Hematopoietic multipotent progenitor cell treated with erythropoietin and hydrocortisone succinate and interleukin-3 and kit ligand, for 8 days (in vitro differentiated cells): ENCODE results near the gene ACVR1B.

Source experiments
- DNase-seq: peaks from one replicate; pipeline ENCODE4 v3.0.0-alpha.2; 2015

Gene ACVR1B

DNA sequence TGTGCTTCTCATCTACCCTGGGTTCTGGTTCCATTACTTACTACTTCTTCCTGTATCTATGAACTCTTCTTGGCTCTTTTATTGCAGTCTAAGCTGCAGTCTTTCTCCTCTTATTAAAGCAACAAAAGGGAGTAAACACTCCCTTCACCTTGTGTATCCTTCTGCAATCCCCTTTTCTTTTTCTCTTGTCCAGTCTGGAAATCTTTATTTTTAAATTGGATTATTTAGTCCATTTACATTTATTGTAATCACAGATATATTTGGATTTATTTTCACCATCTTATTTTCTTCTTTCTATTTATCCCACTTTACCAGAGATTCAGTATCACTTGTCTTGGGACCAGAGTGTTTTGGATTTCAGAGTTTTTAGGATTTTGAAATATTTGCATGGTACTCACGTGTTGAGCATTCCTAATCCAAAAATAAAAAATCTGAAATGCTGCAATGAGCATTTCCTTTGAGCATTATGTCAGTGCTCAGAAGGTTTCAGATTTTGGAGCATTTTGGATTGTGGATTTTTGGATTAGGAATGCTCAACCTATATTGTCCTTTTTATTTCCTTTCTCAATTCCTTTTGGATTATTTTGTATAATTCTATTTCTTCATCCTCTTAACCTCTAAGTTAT lies 6.8 kb upstream of the ACVR1B start:
- no peak for DNase-seq

DNA sequence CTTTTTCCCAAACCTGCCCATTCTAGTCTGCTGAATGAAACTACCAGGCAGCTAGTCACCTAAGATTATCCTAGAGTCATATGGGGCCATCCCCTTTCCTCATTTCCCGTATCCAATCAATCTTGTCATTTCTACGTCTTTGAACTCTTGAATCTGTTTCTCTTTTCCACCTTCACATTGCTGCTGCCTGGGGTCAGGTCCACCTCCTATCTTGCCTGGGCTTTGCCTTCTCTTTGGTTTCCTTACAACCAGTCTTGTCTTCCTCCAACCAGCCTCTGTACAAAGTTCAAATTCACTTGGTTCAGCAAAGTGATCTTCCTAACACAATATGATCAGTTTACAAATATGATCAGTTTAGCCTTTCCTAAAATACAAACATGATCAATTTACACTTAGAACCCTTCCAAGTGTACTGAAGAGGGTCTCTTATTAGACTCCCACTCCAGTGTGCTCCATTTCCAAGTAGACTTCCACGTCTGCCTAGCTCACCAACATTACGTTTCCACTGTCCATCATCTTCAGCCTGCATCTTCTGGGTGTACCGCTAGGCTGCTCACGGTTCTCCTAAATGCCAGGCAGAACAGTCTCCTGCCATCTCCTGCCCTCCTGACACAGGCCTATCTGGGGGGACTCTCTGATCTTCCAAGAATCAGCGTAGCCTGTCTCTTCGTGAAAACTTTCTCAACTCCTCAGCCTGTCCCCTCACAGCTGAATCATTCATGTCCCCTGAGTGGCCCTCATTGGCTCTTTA lies 4.1 kb upstream of the ACVR1B start:
- DNase-seq: no peak

DNA sequence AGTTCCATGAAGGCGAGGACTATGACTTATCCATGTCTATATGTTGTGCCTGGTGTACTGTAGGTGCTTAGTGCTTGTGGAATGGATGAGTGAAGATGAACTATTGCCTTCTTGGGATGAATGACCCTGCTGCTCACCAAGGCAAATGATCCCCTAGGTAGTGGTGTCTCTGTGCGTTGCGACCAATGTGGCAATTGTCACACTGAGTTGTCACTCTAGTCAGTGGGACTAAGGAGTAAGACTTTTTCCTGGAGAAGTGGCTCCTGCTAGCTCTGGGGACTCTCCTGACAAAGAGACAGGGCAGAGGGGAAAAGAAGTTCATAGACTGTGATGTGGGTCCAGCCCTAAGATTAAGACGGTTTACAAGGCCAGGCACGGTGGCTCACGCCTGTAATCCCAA lies 3.4 kb upstream of the ACVR1B start:
- DNase-seq: no peak

DNA sequence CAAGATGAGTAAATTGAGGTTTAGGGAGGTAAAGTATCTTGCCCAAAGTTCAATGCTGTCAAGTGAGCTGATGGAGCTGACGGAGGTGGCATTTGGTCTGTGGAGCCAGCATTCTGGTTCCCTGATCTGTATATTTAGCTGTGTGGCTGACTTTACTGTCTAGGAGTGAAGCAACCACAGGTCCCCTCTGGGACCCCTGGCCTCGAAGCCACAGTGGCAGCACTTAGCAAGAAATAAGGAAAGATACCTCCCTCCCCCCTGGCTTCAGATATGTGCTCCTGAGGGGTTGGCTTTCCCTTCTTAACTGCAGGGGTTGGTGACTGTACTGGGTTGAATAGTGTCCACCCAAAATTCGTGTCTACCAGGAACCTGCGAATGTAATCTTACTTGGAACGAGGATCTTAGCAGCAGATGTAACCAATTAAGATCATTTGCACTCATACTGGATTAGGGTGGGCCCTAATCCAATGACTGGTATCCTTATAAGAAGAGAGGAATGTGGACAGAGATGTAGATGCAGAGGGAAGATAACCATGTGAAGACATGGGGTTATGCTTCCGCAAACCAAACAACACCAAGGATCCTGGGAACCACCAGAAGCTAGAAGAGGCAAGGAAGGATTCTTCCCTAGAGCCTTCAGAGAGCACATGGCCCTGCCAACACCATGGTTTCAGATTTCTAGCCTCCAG lies 2.0 kb upstream of the ACVR1B start:
- DNase-seq: no peak

DNA sequence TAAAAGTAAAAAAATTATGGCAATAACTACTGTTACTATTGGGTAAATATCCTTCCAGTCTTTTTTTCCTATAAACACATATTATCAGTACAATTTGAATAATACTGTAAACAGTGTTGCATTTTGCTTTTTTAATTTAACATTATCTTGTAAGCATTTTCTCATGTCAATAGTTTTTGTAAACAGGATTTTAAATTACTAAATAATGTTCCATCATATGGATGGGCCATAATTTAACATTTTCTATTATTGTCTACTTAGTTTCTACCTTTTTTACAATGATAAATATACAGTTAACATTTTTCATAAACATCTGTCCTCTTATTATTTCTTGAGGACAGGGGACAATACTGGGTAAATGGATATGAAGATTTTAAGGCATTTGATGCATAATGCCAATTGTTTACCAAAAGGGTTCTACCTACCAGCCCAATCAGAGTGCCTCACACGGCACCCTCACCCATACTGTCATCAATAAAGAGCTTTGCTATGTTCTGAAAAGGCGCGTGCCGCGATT lies 759 bp upstream of the ACVR1B start:
- no peak for DNase-seq

DNA sequence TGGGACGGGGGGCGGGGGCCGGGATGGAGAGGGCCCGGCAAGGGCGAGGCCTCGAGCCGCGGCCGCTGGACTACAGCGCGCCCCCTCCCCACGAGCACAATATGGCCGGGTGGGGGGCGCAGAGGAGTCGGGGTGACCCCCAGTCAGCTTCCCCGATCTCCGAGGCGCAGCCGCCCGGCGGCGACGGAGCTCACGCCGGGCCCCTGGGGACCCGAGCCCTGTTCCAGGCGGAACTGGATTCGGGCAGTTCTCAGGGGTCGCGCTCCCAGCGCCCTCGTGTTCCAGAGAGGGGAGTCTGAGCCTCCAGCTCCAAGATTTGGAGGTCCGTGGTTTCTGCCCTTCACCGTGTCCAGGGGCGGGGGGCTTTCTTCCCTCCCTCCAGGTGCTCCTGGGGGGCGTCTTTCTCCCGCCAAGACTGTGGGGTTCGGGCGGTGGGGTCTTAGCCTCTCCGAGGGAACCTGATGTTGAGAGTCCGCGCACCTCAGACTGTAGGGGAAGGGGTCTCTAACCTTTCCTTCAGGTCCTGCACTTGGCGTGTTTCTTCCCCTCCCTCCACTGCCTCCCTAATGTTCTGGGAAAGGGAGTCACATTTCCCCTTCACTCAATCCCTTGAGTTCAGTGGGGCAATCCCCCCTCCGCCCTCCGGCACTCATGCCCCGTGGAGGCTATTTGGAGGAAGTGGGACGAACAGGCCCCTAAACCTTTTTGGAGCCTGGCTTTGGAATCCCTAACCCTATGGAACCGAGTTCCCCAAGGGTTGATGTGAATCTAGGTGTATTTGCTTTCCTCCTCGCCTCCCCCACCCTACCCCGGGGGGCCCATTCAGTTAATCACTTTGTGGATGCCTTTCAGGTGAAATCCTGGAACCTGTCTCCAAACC lies 584 bp downstream of the ACVR1B start:
- DNase-seq: no peak

DNA sequence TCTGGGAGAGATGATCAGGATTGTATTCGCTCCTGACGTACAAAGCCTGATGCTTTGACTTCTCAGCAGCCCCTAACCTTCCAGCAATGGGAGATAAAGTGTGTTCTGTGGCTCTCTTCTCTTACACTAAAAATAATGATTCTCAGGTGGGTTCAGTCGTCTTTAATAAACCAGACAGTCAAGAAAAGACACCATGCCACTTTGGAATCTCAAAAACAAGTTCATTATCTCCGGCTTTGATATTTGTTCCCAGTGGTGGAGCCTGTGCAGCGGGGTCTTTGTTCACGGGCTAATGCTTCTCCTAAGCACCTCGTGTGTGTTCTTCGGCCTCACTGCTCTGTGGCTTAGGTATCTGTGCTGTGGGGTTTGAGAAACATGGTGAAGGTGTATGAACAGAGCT lies 1.6 kb downstream of the ACVR1B start:
- no peak for DNase-seq

DNA sequence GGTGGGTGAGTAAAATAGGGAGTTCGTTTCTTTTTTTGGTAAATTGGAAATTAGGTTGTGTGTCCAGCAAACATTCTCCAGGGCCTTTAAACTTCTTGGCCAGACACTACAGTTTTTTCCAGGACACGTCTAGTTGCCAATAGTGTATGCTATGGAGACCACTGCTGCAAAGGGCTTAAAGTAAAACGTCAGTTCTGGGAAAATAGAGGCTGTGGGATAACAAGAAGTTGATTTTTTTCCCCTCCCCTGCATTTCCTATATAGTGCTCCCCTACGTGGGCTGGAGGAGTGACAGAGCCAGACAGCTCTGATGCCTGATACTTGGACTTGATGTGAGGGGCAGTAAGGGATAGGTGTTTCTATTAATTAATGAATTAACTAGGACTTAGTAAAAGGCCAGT lies 2.4 kb downstream of the ACVR1B start:
- no peak for DNase-seq

DNA sequence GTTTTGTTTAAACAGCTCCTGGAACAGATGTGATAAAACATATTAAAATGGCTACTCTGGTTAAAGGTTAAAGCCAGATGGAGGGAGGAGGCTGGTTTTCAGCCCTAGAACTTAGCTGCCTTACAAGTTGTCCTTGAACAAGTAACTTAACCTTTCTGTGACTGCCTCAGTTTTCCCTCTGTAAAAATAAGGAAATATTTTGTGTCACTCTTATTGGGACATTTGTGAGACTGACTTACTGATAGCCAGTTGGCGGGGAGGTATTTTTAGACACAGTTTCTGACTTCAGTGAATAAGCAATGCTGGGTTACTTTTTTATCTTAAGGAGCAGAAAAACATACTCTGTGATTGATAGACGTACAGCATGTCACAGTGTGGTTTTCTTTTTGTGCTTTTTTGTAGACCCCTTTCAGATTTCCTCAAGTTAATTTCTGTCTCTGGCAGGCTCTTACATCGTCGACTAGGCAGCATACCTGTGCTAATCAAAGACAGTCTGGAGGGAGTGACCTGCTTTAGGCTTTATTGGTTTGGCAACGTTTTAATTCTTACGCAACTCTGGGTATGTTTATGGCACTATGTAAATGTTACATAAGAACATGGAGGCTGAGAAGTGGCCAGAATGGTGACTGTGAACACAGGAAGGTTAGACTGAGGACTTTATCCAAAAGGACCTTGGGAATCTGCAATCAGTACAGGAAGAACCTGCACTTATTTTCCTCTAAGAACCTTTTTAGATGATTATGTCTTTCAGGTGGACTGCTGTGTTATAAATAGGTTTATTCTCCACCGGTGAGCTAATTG lies 3.3 kb downstream of the ACVR1B start:
- peak; percentile 39 for DNase-seq

DNA sequence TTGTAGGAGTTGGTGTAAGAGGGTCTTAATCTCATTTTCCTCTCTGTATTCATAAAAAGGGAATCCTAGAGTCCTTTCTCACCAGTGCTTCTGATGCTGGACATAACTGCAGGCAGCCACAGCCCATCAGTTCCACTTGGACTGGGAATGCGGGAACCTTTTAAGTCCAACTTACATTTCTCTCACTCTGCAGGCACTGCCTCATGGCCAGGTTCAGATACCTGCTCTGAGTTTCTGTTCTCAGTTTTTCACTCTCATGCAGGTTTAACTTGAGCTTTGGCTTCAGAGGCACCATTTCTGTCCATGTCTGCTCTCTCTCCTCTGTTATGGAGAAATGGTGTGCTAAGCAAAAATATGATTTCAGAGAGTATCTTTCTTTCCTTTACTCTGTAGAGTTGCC lies 4.2 kb downstream of the ACVR1B start:
- no peak for DNase-seq

DNA sequence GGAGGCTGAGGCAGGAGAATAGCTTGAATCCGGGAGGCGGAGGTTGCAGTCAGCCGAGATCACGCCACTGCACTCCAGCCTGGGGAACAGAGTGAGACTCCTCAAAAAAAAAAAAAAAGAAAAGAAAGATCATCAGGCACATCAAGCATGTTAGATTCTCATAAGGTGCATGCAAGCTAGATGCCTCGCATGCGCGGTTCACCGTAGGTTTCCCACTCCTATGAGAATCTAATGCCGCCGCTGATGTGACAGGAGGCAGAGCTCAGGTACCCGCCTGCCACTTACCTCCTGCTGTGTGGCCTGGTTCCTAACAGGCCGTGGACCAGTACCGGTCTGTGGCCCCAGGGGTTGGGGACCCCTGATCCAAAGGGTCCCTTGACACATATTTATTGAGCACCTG lies 7.0 kb downstream of the ACVR1B start:
- no peak for DNase-seq

DNA sequence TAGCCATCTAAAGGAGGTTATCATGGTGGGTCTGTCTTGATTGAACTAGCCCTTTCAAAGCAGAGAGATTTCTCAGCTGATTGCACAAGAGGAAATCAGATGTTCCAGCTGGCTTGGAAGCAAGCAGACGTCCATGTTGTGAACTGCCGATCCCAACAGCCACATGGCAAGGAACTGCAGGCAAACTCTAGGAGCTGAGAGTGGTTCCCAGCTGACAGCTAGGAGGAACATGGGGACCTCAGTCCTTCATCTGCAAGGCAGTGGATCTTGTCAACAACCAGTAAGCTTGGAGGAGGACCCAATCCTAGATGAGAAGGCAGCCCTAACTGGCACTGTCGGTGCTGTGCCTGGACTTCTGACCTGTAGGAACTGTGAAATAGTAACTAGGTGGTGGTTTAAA lies 7.7 kb downstream of the ACVR1B start:
- no peak for DNase-seq

DNA sequence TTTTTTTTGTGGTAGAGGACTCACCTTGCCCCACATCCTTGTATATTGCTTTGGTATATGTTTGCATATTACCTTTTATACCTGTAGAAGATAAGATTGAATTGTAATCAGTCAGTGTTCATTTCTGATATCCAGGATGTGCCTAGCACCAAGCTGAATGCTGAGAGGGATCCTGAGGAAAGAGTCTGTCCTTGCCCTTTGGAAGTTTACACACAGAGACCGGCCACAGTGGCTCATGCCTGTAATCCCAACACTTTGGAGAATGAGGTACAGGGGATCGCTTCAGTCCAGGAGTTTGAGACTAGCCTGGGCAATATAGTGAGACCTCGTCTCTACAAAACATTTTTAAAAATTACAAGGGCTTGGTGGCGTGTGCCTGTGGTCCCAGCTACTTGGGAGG lies 8.4 kb downstream of the ACVR1B start:
- no peak for DNase-seq

DNA sequence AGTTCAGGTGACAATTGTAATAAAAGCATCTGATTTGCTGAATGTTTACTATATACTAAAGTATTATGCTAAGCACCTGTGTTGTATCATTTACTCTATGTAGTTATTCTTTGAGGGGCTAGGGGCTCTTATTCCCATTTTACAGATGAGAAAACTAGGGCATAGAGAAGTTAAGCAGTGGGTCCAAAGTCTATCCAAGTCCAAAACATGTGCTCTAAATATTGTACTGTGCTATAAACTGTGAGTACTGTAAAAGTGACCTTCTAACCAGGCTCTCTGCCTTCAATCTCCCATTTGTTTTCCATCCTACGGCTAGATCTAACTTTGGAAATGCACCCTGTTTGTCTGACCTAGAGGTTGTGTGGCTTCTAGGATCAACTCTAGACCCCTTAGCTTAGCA lies 9.0 kb downstream of the ACVR1B start:
- DNase-seq: no peak

DNA sequence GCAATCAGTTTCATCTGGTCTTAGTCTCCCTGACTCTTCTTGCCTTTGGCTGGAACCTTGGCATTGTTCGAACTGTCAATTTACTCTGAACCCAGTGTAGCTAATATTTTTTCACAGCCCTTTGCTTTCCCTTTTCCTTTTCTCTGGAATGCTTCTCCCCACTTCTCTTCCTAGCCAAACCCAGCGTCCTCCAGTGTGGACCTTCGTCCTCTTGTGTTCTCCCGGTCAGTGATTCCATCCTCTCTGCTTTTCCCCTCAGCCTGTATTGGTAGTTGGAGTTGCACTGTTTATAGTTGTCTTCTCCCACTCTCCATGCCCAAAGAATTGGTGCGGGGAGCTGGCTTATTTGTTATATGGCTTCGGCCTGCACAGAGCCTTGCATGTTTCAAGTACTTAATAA lies 9.4 kb downstream of the ACVR1B start:
- DNase-seq: no peak

DNA sequence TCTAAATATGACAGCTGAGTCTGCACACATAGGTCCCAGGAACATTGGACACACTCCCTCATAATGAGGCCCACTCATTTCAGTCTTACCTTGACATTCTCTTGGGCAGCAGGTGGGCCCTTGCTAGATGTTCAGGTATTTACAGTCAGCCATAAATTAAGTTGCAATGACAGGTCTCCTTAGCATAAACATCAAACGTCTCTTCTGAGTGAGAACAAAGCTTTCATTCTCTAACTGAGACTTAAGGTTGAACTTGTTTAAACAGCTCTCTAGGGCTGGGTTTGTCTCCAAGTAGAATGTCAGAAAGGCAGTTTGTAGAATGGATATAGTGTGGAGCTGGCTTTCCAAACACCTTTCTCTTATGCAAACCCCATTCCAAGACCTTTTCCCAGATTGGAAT lies 10.3 kb downstream of the ACVR1B start:
- no peak for DNase-seq

DNA sequence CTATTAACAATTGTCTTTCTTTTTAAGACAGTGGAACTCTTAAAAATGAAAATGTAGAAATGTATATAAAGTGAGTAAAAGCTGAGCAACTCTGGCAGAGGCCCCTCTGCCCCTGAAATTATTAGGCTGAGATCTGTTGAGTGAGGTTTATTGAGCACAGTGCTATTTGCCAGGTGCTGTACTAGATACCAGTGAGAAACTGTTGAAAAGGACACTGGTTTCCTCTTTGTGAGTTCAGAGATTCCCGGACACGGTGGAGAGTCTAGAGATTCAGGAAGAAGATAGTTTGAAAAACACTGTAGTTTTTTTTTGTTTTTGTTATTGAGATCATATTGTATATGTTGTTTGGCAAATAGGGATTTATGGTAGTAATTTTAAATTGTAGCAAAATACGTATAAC lies 11.2 kb downstream of the ACVR1B start:
- no peak for DNase-seq

DNA sequence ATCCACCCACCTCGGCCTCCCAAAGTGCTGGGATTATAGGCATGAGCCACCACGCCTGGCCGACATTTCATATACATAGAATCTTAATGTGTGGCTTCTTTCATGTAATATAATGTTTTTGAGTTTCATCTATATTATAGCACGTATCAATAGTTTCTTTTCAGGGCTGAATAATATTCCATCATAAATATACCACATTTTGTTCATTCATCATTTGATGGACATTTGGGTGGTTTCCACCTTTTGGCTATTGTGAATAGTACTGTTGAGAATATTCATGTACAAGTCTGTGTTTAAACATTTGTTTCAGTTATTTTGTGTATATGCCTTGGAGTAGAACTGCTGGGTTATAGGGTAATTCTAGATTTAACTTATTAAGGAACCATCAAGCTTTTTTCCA lies 12.0 kb downstream of the ACVR1B start:
- DNase-seq: no peak

DNA sequence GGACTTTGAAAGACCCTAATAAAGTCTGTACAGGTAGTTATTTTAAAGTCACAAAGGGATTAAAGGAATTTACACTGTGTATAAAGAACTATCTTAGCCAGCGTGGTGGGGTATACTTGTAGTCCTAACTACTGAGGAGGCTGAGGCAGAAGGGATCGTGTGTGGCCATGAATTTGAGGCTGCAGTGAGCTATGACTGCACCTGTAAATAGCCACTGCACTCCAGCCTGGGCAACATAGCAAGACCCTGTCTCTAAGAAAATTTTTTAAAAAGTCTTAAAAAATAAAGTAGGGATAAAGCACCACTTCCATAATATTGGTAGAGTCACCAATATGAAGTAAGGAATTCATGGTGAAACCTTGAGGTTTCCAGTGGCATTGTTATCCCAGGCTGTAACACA lies 18.1 kb downstream of the ACVR1B start:
- no peak for DNase-seq

DNA sequence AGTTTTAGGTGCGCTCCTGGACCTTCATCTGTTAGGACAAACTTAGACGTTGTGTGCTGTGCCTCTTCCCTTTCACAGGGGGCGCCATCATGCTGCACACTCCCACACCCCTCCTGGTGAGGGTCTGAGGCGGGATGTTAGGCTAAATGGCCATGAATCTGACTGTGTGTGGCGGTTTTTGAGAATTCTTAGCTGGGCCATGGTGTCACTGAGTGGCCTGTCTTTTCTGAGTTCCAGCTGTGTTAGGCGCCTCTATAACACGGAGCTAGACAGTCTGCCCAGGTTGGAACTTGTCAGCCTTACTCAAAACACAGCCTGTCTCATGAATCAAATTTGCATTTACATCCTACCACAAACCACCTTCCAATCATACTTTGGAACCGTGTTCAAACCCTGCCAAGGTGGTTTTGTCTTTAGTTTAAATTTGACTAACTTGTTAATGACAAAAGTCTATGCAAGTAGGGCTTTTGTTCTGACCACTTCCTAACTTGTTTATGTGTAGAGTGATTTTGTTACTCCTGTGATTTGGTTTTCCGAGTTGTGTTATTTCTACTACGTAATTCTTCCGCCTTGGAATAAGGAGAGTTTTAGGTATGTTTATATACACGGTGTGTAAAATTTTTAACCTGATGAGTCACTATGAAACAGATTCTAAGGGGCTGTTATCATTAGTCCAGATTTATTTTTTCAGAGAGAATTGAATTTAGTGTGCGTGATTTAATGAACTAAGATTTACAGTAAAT lies 19.6 kb downstream of the ACVR1B start:
- peak; percentile 22 for DNase-seq

DNA sequence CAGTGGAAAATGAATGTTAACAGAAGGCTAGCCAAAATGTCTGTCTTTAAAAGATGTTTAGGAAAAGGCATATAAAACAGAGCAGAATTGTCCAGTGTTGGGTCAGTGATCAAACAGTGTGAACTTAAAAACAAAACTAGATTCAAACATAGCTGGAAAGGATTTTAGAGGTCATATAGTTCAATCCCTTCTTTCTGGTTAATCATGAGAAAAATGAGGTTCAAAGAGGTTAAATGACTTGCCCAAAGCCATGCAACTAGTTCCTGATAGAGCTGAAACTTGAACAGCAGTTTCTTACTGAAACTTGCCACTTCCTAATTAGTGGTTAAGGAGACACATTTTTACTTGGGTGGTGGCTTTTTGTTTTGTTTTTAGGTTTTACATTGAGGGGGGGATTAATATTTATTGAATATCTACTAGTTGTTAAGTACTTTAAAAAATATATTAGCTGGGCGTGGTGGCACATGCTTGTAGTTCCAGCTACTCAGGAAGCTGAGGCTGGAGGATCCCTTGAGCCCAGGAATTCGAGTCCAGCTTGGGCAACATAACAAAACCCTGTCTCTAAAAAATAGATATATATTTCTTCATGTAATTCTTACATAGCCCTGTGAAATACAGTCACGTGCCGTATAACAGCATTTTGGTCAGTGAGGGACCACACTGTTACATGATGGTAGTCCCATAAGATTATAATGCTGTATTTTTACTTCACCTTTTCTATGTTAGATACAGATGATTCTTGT lies 20.4 kb downstream of the ACVR1B start:
- no peak for DNase-seq
